GF-D8 (cell line): ENCODE data around the gene CCDC61.

Experiments used
- DNase-seq: peaks from one replicate; lab custom pipeline; 2025; lab: John Stamatoyannopoulos, UW

CCDC61 gene

DNA sequence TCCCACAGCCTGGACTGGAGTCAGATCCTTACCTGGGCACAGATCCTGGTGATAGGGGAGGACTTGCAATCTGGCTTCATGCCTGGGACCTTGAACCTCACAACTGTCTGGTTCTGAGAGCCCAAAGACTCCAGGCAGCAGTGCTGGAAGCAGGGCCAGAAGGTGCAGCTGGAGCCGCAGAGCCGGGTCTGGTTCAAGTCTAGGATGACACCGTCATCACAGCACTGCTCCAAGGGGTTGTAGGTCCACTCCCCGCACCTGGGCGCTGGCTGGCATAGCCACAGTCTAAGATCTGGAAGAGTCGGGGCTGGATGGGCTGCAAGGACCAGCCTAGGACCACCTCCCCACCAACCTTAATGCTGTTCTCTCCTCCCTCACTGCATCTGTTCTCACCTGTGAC, 44.9 kb downstream of the CCDC61 start:
- no peak for DNase-seq

GRCh38 chr19:46040952-46041500, 45.8 kb downstream of the CCDC61 start, which contains the start of gene IGFL4:
Gene IGFL4, minus strand, starts transcription at chr19:46041002. Its CDS starts 40 bp downstream, at chr19:46040962.
- DNase-seq = no peak

- no peak for DNase-seq
Observed at GRCh38 chr19:46042252-46042883, 47.1 kb downstream of the CCDC61 start.

- DNase-seq = no peak
Observed at GRCh38 chr19:46043519-46043918, 48.3 kb downstream of the CCDC61 start.

DNA sequence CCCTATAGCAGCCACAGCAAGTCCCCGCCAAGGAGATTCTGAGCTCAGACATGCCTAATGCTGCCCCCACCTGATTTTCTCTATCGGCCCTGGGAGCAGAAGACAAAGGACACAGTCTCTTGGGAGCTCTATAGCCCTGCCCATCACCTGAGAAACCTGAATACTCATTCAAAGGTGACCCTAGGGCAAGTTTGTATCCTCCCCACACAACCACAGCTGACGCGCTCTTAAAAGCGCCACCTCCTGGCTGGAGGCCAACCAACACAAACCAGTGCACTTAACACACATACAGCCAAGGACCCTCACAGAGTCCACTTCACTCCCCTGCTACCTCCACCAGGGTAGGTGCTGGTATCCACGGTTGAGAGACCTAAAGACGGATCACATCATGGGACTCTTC, 54.3 kb downstream of the CCDC61 start:
- no peak for DNase-seq

DNA sequence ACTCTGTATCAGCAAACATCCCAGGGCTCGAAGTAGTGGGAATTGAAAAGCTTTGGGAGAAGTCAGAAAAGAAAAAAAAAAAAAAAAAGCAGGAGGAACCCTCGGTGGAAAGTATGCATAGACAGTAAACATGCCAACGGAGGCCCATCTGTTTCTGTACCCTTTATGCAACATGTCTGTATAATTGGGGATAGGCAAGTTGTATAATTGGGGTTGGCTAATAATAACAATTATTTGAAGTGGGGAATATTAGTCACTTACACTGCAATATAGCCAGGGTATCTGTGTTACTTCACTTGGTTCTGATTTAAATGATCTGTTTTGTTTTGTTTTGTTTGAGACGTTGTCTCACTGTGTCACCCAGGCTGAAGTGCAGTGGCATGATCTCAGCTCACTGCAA, 57.6 kb downstream of the CCDC61 start:
- DNase-seq = no peak

DNA sequence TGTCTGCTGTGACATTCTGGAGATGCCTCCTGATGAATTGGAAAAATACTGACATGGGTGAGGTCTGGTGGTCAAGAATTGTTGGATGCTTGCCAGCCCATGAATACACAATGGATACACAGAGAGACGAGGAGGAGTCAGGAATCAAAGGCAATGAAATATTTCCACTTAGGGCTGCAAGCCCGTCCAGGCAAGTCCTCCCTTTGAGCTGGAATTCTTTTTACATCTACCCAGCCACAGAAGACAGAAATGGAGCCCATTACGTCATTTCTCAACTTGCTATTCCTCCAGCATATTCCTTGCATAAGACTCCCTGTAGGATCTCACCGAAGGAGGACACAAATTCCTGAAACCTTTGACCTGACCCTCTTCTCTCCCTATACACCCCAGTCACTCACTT, 61.3 kb downstream of the CCDC61 start:
- no peak for DNase-seq

- no peak for DNase-seq
Observed at GRCh38 chr19:46058778-46059177, 63.5 kb downstream of the CCDC61 start.

- no peak for DNase-seq
Observed at GRCh38 chr19:46060012-46060411, 64.7 kb downstream of the CCDC61 start.

GRCh38 chr19:46063201-46063600, 67.9 kb downstream of the CCDC61 start:
- no peak for DNase-seq

GRCh38 chr19:46065486-46066071, 70.3 kb downstream of the CCDC61 start:
- DNase-seq = no peak

DNA sequence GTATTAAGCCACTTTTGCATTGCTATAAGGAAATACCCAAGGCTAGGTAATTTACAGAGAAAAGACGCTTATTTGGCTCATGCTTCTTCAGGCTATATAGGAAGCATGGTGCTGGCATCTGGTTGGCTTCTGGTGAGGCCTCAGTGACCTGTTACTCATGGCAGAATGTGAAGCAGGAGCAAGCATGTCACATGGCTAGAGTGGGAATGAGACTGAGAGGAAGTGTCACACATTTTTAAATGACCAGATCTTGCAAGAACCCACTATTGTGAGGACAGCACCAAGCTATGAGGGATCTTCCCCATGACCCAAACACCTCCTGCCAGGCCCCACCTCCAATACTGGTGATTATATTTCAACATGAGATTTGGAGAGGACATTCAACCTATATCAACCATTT, 71.2 kb downstream of the CCDC61 start:
- no peak for DNase-seq

DNA sequence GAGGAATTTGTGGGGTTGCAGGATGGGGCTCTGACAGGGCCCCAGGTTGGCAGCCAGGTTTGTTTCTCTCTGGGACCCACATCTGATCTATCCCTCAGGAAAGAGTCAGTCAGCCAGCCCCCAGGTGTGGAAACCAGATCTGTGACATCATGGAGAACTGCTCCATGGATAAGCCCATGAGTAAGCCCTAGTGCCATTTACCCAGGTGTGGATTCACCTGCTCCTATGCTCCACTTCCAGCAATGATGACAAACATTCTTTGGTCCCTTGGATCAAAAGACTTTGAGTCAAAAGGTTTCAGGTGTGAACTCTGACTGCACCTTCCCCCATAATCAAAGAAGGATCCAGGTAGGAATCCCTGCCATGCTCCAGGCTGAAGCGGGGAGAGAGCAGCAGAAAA, 72.4 kb downstream of the CCDC61 start:
- no peak for DNase-seq
